Liver (tissue), 9 donors: Measurements from ENCODE around the gene ENOX1. TPM values are rescaled to one million over a fixed set of nuclear protein-coding genes. Genes with fewer than 3 reads are reported as not detected.

Experiments
- DNase-seq: peaks from one replicate; pipeline ENCODE4 v3.0.0-alpha.2; 2017; ENCODE audit warnings: low spot score
- H3K27ac ChIP-seq, 2 donors: one replicate each; pipeline ENCODE4 v1.7.0; 2013; ENCODE audit warnings: inconsistent platforms in 2 of 2, low read length in 2 of 2, control low read depth in 1 of 2, low read depth in 1 of 2, mild to moderate bottlenecking in 1 of 2
- H3K27me3 ChIP-seq, 4 donors: one replicate each; pipeline versions ENCODE4 v1.6.1 to v1.7.0; 2013; ENCODE audit warnings: low read length in 3 of 4, inconsistent platforms in 1 of 4, mild to moderate bottlenecking in 1 of 4, moderate library complexity in 1 of 4; ENCODE audit not compliant: control insufficient read depth in 4 of 4, insufficient read depth in 4 of 4
- H3K36me3 ChIP-seq, 4 donors: one replicate each; pipeline versions ENCODE4 v1.6.1 to v1.7.0; 2013; ENCODE audit warnings: low read length in 3 of 4, mild to moderate bottlenecking in 3 of 4, low read depth in 1 of 4, moderate library complexity in 1 of 4; ENCODE audit not compliant: control insufficient read depth in 4 of 4, insufficient read depth in 3 of 4
- H3K4me1 ChIP-seq, 4 donors: one replicate each; pipeline versions ENCODE4 v1.6.1 to v1.7.0; 2013; ENCODE audit warnings: low read length in 3 of 4, mild to moderate bottlenecking in 3 of 4, moderate library complexity in 1 of 4; ENCODE audit not compliant: control insufficient read depth in 4 of 4, insufficient read depth in 4 of 4
- H3K4me3 ChIP-seq, 3 donors: one replicate each; pipeline versions ENCODE4 v1.6.1 to v1.7.0; 2013; ENCODE audit warnings: low read length in 3 of 3, control low read depth in 1 of 3, low read depth in 1 of 3, mild to moderate bottlenecking in 1 of 3
- H3K9ac ChIP-seq, 2 donors: one replicate each; pipeline ENCODE4 v1.7.0; 2013; ENCODE audit warnings: low read length in 2 of 2, mild to moderate bottlenecking in 2 of 2, moderate library complexity in 2 of 2, control low read depth in 1 of 2, low read depth in 1 of 2
- H3K9me3 ChIP-seq, 4 donors: one replicate each; pipeline versions ENCODE4 v1.6.1 to v1.7.0; 2013; ENCODE audit warnings: low read length in 3 of 4; ENCODE audit not compliant: control insufficient read depth in 4 of 4
- CTCF ChIP-seq: fragments of 150-350 bp; IDR thresholded peaks from 2 replicates; pipeline ENCODE4 v1.5.1; 2017; ENCODE audit warnings: improper control_type of control experiment, low read depth, low read length; ENCODE audit not compliant: missing input control
- EGR1 ChIP-seq, 2 donors: IDR thresholded peaks; 2 replicates each; pipeline ENCODE4 v1.6.1; 2016 to 2018; ENCODE audit warnings: antibody characterized with exemption in 2 of 2, low read depth in 2 of 2
- FOXA1 ChIP-seq: IDR thresholded peaks from 2 replicates; pipeline ENCODE4 v1.6.1; 2016; ENCODE audit warnings: antibody characterized with exemption
- FOXA2 ChIP-seq: IDR thresholded peaks from 2 replicates; pipeline ENCODE4 v1.6.1; 2016; ENCODE audit warnings: antibody characterized with exemption
- JUND ChIP-seq, 2 donors: IDR thresholded peaks; 2 replicates each; pipeline ENCODE4 v1.6.1; 2016; ENCODE audit warnings: antibody characterized with exemption in 2 of 2
- NR2F2 ChIP-seq: IDR thresholded peaks from 2 replicates; pipeline ENCODE4 v1.6.1; 2016; ENCODE audit warnings: antibody characterized with exemption
- RAD21 ChIP-seq, 2 donors: IDR thresholded peaks; 2 replicates each; pipeline ENCODE4 v1.6.1; 2016; ENCODE audit warnings: antibody characterized with exemption in 2 of 2, mild to moderate bottlenecking in 2 of 2
- REST ChIP-seq: IDR thresholded peaks from 2 replicates; pipeline ENCODE4 v1.6.1; 2016; ENCODE audit warnings: antibody characterized with exemption, mild to moderate bottlenecking
- RXRA ChIP-seq, 2 donors: IDR thresholded peaks; 2 replicates each; pipeline ENCODE4 v1.6.1; 2017 to 2018; ENCODE audit warnings: antibody characterized with exemption in 2 of 2, mild to moderate bottlenecking in 1 of 2
- TAF1 ChIP-seq: conservative IDR thresholded peaks from 2 replicates; pipeline ENCODE4 v1.6.1; 2016; ENCODE audit warnings: antibody characterized with exemption, mild to moderate bottlenecking
- YY1 ChIP-seq: IDR thresholded peaks from 2 replicates; pipeline ENCODE4 v1.6.1; 2016; ENCODE audit warnings: antibody characterized with exemption, mild to moderate bottlenecking
- WGBS: extraction: QIAGEN DNeasy Blood & Tissue Kit; methylation state at CpG from one replicate; pipeline ENCODE4 v1.1.7; 2013; 5-methylcytosine and 5-hydroxymethylcytosine counted together
- polyA plus RNA-seq, 2 donors: library from polyadenylated mRNA; stranded (reverse) in 1 of 2; unstranded in 1 of 2; fragments of 200-250 nt in 1 of 2; fragments of >200 nt in 1 of 2; fragmentation: Nextera tagmentation in 1 of 2; extraction: Ambion mirVana in 1 of 2; gene quantifications; one replicate each; pipeline versions ENCODE4 v1.2.1 to v1.2.3, GENCODE V29; 2013 to 2015
- total RNA-seq, 2 donors: library from RNA; depleted of rRNA; stranded (reverse); fragments of >200 nt; gene quantifications; one replicate each; pipeline ENCODE4 v1.2.3, GENCODE V29; 2014
- TF ChIP-seq, protein P1 (sequence below): IDR thresholded peaks from 2 replicates; pipeline ENCODE4 v1.6.1; 2016; ENCODE audit warnings: antibody characterized with exemption
- donor health status: healthy.
- donor health status: healthy.
- donor health status: healthy.
- donor health status: healthy.
- donor health status: healthy.

The ENOX1 gene
- total and polyA plus RNA-seq, 4 donors = 0.02 to 0.33 (median 0.08) TPM; not detected in 1

DNA sequence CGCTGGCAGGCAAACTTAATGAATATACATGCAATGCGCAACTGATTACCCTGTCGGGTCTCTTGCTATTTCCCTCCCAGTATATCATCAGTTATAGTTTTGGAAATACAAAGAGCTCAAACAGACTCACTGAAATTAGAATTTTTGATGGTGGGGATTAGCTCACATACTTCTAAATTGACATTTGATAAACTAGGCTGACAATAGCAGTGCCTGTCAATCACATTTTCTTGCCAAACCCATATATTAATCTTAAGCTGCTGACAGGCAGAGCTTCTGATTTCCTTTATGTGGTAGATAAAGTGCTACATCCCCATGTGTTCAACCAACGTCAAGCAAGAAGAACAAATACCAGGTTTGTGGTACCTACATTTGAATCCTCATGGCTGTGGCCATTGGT, 521.7 kb downstream of the ENOX1 start:
- no peak for DNase-seq
- 70% methylated on average over 4 of the region's 4 CpGs for WGBS
- Histone ChIP-seq H3K27me3 (no peaks in the 10 kb centered on the region), H3K4me1 (no peaks in the 10 kb centered on the region), H3K4me3 (no peak overlapping the region), H3K27ac (no peak overlapping the region), H3K36me3 (no peaks in the 10 kb centered on the region), H3K9ac (no peak overlapping the region), H3K9me3 (no peaks in the 10 kb centered on the region)
- no peak for TF ChIP-seq TAF1
- TF ChIP-seq YY1 = no peak
- no peak for TF ChIP-seq RXRA (IDR thresholded peaks at IDR 0.05)
- TF ChIP-seq JUND (IDR thresholded peaks at IDR 0.05) = no peak
- TF ChIP-seq FOXA2 = no peak
- no peak for TF ChIP-seq FOXA1
- no peak for TF ChIP-seq RAD21 (IDR thresholded peaks at IDR 0.05)
- TF ChIP-seq, protein P1, sequence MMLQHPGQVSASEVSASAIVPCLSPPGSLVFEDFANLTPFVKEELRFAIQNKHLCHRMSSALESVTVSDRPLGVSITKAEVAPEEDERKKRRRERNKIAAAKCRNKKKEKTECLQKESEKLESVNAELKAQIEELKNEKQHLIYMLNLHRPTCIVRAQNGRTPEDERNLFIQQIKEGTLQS = no peak
- TF ChIP-seq NR2F2 = no peak

GRCh38 chr13:43264458-43264857, 522.3 kb downstream of the ENOX1 start:
- H3K27ac ChIP-seq = no peak overlapping the region
- H3K9ac ChIP-seq = no peak overlapping the region
- DNase-seq = no peak
- H3K4me3 ChIP-seq = no peak overlapping the region
- no peaks in the 10 kb centered on the region for H3K4me1 ChIP-seq
- H3K9me3 ChIP-seq = no peaks in the 10 kb centered on the region
- WGBS = 93% methylated on average over 1 of the region's 1 CpG
- no peaks in the 10 kb centered on the region for H3K36me3 ChIP-seq
- no peaks in the 10 kb centered on the region for H3K27me3 ChIP-seq
- TF ChIP-seq EGR1 (IDR thresholded peaks at IDR 0.05; ENCODE audit: low read depth in 2 of 2) = no peak

- no peak overlapping the region for H3K9ac ChIP-seq
- 87% methylated on average over 2 of the region's 2 CpGs for WGBS
Measured at GRCh38 chr13:43263047-43263446, 523.7 kb downstream of the ENOX1 start.

More at GRCh38 chr13:43263047-43263446, 523.7 kb downstream of the ENOX1 start:
- DNase-seq = no peak
- Histone ChIP-seq H3K36me3 (no peaks in the 10 kb centered on the region), H3K27me3 (no peaks in the 10 kb centered on the region), H3K4me3 (no peak overlapping the region), H3K27ac (no peak overlapping the region), H3K9me3 (no peaks in the 10 kb centered on the region), H3K4me1 (no peaks in the 10 kb centered on the region)
- TF ChIP-seq CTCF = no peak
- TF ChIP-seq YY1 = no peak
- no peak for TF ChIP-seq REST
- no peak for TF ChIP-seq JUND (IDR thresholded peaks at IDR 0.05)
- TF ChIP-seq NR2F2 = no peak
